GM18868 (cell line): Measurements from ENCODE around the gene RAP1B.

Source experiments
- ATAC-seq: cut with Tn5 transposase; IDR thresholded peaks from one replicate; pipeline ENCODE4 v1.9.1; 2021; ENCODE audit warnings: mild to moderate bottlenecking, moderate library complexity; ENCODE audit not compliant: unreplicated experiment

Gene RAP1B

GRCh38 chr12:68610370-68611093 lies at the start of gene RAP1B:
Gene RAP1B (plus strand): TSS chr12:68610899. CDS start chr12:68648725, 37,826 bp downstream.
- ATAC-seq = peak; percentile 83

GRCh38 chr12:68561830-68562229 lies 48.9 kb upstream of the RAP1B start:
- no peak for ATAC-seq

- ATAC-seq = no peak
Observed at GRCh38 chr12:68564166-68564565, 46.5 kb upstream of the RAP1B start.

GRCh38 chr12:68565391-68565903 lies 45.3 kb upstream of the RAP1B start:
- no peak for ATAC-seq

- no peak for ATAC-seq
Observed at GRCh38 chr12:68568922-68569569, 41.7 kb upstream of the RAP1B start.

GRCh38 chr12:68572661-68573060 lies 38.0 kb upstream of the RAP1B start:
- ATAC-seq = no peak

- no peak for ATAC-seq
Observed at GRCh38 chr12:68573406-68573805, 37.3 kb upstream of the RAP1B start.

GRCh38 chr12:68577949-68578348 lies 32.8 kb upstream of the RAP1B start:
- ATAC-seq = no peak

- ATAC-seq = no peak
Observed at GRCh38 chr12:68578765-68579164, 31.9 kb upstream of the RAP1B start.

GRCh38 chr12:68579254-68579653 lies 31.4 kb upstream of the RAP1B start:
- ATAC-seq = no peak

GRCh38 chr12:68580911-68581310 lies 29.8 kb upstream of the RAP1B start:
- no peak for ATAC-seq

GRCh38 chr12:68581926-68582325 lies 28.8 kb upstream of the RAP1B start:
- no peak for ATAC-seq

- ATAC-seq = no peak
Observed at GRCh38 chr12:68585966-68586365, 24.7 kb upstream of the RAP1B start.

- peak; percentile 94 for ATAC-seq
Observed at GRCh38 chr12:68587448-68587873, 23.2 kb upstream of the RAP1B start.

GRCh38 chr12:68589194-68589593 lies 21.5 kb upstream of the RAP1B start:
- no peak for ATAC-seq

- peak; percentile 39 for ATAC-seq
Observed at GRCh38 chr12:68591734-68592418, 18.8 kb upstream of the RAP1B start.

- no peak for ATAC-seq
Observed at GRCh38 chr12:68595241-68595640, 15.5 kb upstream of the RAP1B start.

- no peak for ATAC-seq
Observed at GRCh38 chr12:68601767-68602166, 8.9 kb upstream of the RAP1B start.

GRCh38 chr12:68602720-68603119 lies 8.0 kb upstream of the RAP1B start:
- ATAC-seq = no peak

GRCh38 chr12:68608191-68608590 lies 2.5 kb upstream of the RAP1B start:
- ATAC-seq = no peak

- no peak for ATAC-seq
Observed at GRCh38 chr12:68609998-68610369, 715 bp upstream of the RAP1B start.
